Measurements from ENCODE around the gene NPR3.
"Not testable (repeated sequence)": the region's sequence is repeated elsewhere in the genome, so short reads cannot be mapped to it uniquely, and the experiment has no call there.

Gene NPR3

DNA sequence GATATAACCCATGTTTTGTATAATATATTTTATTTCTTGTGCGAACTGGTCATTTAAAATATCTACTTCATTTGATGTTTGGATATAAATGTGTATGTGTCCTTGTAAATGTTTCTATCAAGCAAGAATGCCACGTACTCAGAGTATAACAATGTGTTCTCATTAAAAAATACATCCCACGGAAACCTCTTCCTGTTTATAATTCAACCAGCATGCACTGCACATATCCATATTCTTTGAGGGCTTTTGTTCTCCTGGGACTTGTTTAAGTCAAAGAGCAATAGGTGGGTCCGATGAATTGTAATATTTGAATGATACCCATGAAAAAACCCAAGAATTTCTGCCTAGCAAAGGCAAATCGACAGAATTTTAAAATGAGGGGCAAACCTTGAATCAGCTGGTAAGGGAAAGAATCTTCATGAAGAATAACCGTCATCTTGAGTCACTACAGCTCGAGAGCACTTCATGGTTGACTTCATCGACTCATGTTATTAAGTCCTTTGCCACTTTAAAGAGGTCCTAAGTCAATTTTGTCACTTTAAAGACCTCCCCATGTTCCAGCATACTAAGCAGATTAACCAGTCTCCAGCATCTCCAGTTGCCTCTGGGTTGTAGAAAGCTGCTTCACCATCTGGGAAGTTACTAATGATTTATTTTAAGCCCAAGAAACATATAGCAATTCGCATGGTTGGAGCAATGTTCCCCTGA, 80.6 kb downstream of the NPR3 start:
- TF ChIP-seq, protein P1, sequence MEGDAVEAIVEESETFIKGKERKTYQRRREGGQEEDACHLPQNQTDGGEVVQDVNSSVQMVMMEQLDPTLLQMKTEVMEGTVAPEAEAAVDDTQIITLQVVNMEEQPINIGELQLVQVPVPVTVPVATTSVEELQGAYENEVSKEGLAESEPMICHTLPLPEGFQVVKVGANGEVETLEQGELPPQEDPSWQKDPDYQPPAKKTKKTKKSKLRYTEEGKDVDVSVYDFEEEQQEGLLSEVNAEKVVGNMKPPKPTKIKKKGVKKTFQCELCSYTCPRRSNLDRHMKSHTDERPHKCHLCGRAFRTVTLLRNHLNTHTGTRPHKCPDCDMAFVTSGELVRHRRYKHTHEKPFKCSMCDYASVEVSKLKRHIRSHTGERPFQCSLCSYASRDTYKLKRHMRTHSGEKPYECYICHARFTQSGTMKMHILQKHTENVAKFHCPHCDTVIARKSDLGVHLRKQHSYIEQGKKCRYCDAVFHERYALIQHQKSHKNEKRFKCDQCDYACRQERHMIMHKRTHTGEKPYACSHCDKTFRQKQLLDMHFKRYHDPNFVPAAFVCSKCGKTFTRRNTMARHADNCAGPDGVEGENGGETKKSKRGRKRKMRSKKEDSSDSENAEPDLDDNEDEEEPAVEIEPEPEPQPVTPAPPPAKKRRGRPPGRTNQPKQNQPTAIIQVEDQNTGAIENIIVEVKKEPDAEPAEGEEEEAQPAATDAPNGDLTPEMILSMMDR (IDR thresholded peaks at IDR 0.05), result no peak
- H3K4me1 ChIP-seq (ENCODE audit: control insufficient read depth in 1 of 2, insufficient read depth in 1 of 2, low read depth in 1 of 2, low read length in 1 of 2), result no peaks in the 10 kb centered on the region
- no peak overlapping the region for H3K4me3 ChIP-seq (ENCODE audit: low read depth in 1 of 2, low read length in 1 of 2)
- H3K27me3 ChIP-seq, result no peaks in the 10 kb centered on the region
- no peaks in the 10 kb centered on the region for H3K9me3 ChIP-seq
- no peak overlapping the region for H3K27ac ChIP-seq
- no peaks in the 10 kb centered on the region for H3K36me3 ChIP-seq

DNA sequence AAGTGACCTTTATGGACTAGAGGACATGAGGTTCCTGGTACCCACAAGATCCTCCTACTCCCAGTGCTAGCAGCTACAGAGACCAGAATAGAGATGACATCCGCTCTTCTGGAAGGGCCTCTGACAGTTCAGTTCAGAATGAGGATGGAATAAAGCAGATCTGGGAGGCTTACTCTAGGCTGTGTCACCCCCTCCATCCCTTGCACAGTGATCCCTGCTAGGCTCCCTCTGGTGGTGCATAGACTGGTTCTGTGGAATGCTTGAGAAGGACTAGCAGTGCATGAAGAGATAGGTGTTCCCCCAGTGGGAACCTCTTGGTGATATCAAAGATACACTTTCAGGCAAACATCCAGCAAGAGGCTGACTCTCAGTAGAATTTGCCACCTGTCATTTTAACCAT, 83.0 kb downstream of the NPR3 start:
- Histone ChIP-seq H3K27me3 (no peaks in the 10 kb centered on the region), H3K27ac (no peak overlapping the region), H3K4me1 (ENCODE audit: control insufficient read depth in 1 of 2, insufficient read depth in 1 of 2, low read depth in 1 of 2, low read length in 1 of 2) (no peaks in the 10 kb centered on the region), H3K4me3 (ENCODE audit: low read depth in 1 of 2, low read length in 1 of 2) (no peak overlapping the region), H3K9me3 (no peaks in the 10 kb centered on the region), H3K36me3 (no peaks in the 10 kb centered on the region)
- TF ChIP-seq, protein P1 (IDR thresholded peaks at IDR 0.05), result no peak

DNA sequence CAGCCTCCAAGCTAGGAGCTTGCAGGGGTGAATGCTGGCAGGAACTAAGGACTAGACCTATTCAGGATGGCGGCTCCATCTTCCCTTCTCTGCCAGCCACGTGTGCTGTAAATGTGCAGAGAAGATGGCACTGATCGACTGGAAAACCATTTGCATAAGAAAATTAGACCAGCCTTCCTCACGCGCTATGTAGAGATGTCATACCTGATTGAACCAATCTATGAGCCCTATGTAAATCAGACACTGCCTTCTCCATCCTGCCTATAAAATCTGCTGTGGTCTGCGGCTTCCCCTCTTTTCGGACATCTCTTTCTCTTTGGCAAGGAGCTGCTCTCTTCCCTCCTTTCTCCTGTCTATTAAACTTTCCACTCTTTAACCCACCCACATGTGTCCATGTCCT, 91.6 kb downstream of the NPR3 start:
- TF ChIP-seq, protein P1 (IDR thresholded peaks at IDR 0.05), result no peak
- Histone ChIP-seq H3K4me3 (ENCODE audit: low read depth in 1 of 2, low read length in 1 of 2) (no peak overlapping the region), H3K9me3 (no peaks in the 10 kb centered on the region), H3K27me3 (no peaks in the 10 kb centered on the region), H3K36me3 (no peaks in the 10 kb centered on the region), H3K27ac (no peak overlapping the region), H3K4me1 (ENCODE audit: control insufficient read depth in 1 of 2, insufficient read depth in 1 of 2, low read depth in 1 of 2, low read length in 1 of 2) (no peaks in the 10 kb centered on the region)

DNA sequence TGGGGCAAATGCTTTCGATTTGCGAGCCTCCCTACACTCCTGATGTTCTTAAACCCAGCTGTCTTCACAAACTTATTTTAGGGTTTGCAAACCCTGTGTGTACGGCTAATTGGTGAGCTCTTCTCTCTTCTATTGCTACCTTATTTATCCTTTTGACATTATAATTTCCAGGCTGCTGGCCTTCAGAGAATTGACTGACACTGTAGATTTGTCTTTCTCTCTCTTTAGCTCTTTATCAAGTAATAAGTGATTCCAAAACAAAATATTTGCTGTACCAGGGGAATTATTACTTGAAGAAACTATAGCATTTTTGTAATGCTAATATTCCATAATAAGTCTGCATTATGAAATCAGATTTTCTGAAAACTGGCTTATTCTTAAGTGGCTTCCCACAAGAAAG, 92.5 kb downstream of the NPR3 start:
- H3K27me3 ChIP-seq, result no peaks in the 10 kb centered on the region
- TF ChIP-seq, protein P1 (IDR thresholded peaks at IDR 0.05), result no peak
- no peaks in the 10 kb centered on the region for H3K4me1 ChIP-seq (ENCODE audit: control insufficient read depth in 1 of 2, insufficient read depth in 1 of 2, low read depth in 1 of 2, low read length in 1 of 2)
- no peaks in the 10 kb centered on the region for H3K9me3 ChIP-seq
- no peak overlapping the region for H3K4me3 ChIP-seq (ENCODE audit: low read depth in 1 of 2, low read length in 1 of 2)
- H3K27ac ChIP-seq, result no peak overlapping the region
- no peaks in the 10 kb centered on the region for H3K36me3 ChIP-seq

DNA sequence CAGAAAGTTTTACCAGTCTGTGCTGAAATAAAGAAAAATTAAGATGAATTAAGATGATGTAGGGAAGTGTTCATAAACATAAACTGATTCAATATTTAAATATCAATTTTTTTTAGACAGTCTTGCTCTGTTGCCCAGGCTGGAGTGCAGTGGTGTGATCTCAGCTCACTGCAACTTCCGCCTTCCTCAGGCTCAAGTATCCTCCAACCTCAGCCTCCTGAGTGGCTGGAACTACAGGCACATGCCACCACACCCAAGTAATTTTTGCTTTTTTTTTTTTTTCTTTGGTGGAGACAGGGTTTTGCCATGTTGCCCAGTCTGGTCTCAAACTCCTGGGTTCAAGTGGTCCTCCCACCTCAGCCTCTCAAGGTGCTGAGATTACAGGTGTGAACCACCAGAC, 94.3 kb downstream of the NPR3 start:
- H3K27me3 ChIP-seq; H3K4me1 ChIP-seq (ENCODE audit: control insufficient read depth in 1 of 2, insufficient read depth in 1 of 2, low read depth in 1 of 2, low read length in 1 of 2); H3K9me3 ChIP-seq; H3K4me3 ChIP-seq (ENCODE audit: low read depth in 1 of 2, low read length in 1 of 2); H3K27ac ChIP-seq; H3K36me3 ChIP-seq: not testable (repeated sequence)

DNA sequence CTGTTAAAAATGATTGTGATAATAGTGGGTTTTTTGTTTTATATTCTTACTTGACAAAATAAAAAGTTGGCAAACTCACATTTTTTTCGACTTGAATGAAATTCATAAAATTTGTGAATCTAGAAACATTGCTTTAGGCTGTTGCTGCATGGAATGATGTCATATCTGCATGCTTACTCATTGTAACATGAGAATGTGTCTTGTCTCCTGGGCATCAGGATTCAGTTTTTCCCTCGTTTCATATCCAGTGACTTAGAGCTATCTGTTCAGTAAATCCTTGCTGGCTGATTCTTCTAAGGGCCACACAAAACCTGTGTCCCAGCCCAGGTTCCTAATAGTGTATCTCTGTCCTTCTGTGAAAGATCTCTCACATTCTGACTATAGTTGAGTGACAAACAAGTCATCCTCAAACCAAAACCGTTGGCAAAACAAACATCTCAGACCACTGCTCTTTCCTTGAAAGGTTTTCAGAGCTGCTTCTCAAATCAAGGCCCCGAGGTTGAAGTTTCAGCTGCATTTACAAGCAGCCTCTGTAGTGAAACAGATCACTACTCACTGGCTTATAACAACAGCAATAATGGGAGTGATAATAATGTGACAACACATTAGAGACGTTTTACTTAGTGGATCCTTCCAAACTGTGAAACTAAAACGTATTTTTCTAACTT, 95.0 kb downstream of the NPR3 start:
- Histone ChIP-seq H3K27ac (no peak overlapping the region), H3K4me3 (ENCODE audit: low read depth in 1 of 2, low read length in 1 of 2) (no peak overlapping the region)

More for the DNA sequence above, 95.0 kb downstream of the NPR3 start:
- TF ChIP-seq, protein P1 (IDR thresholded peaks at IDR 0.05), result no peak
- H3K27me3 ChIP-seq, result no peaks in the 10 kb centered on the region
- H3K36me3 ChIP-seq, result no peaks in the 10 kb centered on the region
- H3K9me3 ChIP-seq, result no peaks in the 10 kb centered on the region
- H3K4me1 ChIP-seq (ENCODE audit: control insufficient read depth in 1 of 2, insufficient read depth in 1 of 2, low read depth in 1 of 2, low read length in 1 of 2), result no peaks in the 10 kb centered on the region
